H1 (cell line): ENCODE data around the gene TTC28. TPM values are rescaled to one million over a fixed set of nuclear protein-coding genes. Genes with fewer than 3 reads are reported as not detected.

ENCODE experiments used
- CTCF ChIA-PET: fragments of 300-600 bp; sonication (Branson Sonifier 250); formaldehyde crosslinking; loops from one replicate; lab custom pipeline; 2021; ENCODE audit not compliant: partially characterized antibody; lab: Charles Lee
- POLR2A ChIA-PET: fragments of 300-600 bp; sonication (Branson Sonifier 250); formaldehyde crosslinking; loops from one replicate; lab custom pipeline; 2021; ENCODE audit warnings: inconsistent platforms; ENCODE audit not compliant: partially characterized antibody; lab: Charles Lee
- DNase-seq, 2 experiments: peaks; one replicate each; pipeline versions ENCODE4 v3.0.0 to v3.0.0-alpha.2; 2010 to 2022; ENCODE audit warnings: low spot score in 2 of 2, low read depth in 1 of 2, mixed read lengths in 1 of 2
- FAIRE-seq: peaks from 2 replicates; lab custom pipeline; 2011; peaks lifted over from hg19 to GRCh38; lab: Jason Lieb, UNC
- H2AFZ ChIP-seq: 2 replicates; pipeline ENCODE4 v1.8.1; 2012; ENCODE audit warnings: low read length, inconsistent platforms
- H2AK5ac ChIP-seq: 2 replicates; pipeline ENCODE4 v1.6.1; 2013; ENCODE audit warnings: low read depth, low read length
- H2BK120ac ChIP-seq: replicated peaks from 2 replicates; pipeline ENCODE3; 2013; ENCODE audit warnings: low read depth, low read length, inconsistent platforms
- H2BK12ac ChIP-seq: 2 replicates; pipeline ENCODE4 v1.6.1; 2013; ENCODE audit warnings: low read depth, low read length
- H2BK15ac ChIP-seq: 2 replicates; pipeline ENCODE4 v1.6.1; 2013; ENCODE audit warnings: low read length
- H2BK20ac ChIP-seq: 2 replicates; pipeline ENCODE4 v1.6.1; 2013; ENCODE audit warnings: low read length
- H2BK5ac ChIP-seq: 2 replicates; pipeline ENCODE4 v1.6.1; 2013; ENCODE audit warnings: low read depth, low read length
- H3K14ac ChIP-seq: 2 replicates; pipeline ENCODE4 v1.6.1; 2013; ENCODE audit warnings: inconsistent platforms; ENCODE audit not compliant: insufficient read length
- H3K18ac ChIP-seq: 2 replicates; pipeline ENCODE4 v1.6.1; 2013; ENCODE audit warnings: low read length; ENCODE audit errors: extremely low read depth
- H3K23ac ChIP-seq: 2 replicates; pipeline ENCODE4 v1.6.1; 2013; ENCODE audit warnings: inconsistent platforms; ENCODE audit not compliant: insufficient read length
- H3K23me2 ChIP-seq: 2 replicates; pipeline ENCODE4 v1.6.1; 2013; ENCODE audit warnings: low read depth, low read length
- H3K27ac ChIP-seq: 2 replicates; pipeline ENCODE4 v1.6.1; 2011; ENCODE audit warnings: low read depth, low read length, inconsistent platforms
- H3K27me3 ChIP-seq, 4 experiments: replicated peaks in 1 of 4; 1 replicate in 1 of 4; 2 replicates in 3 of 4; pipeline versions ENCODE4 v1.6.1 to v1.8.1; 2011 to 2013; ENCODE audit warnings: low read length in 3 of 4, mild to moderate bottlenecking in 3 of 4, inconsistent platforms in 2 of 4, mixed read lengths in 2 of 4, moderate library complexity in 1 of 4; ENCODE audit not compliant: control insufficient read depth in 3 of 4, insufficient read depth in 3 of 4; ENCODE audit errors: extremely low read depth in 1 of 4
- H3K36me3 ChIP-seq, 4 experiments: 2 replicates each; pipeline versions ENCODE4 v1.6.1 to v1.8.1; 2011 to 2013; ENCODE audit warnings: mild to moderate bottlenecking in 4 of 4, low read length in 3 of 4, moderate library complexity in 2 of 4, control low read depth in 1 of 4, inconsistent platforms in 1 of 4; ENCODE audit not compliant: insufficient read depth in 4 of 4, control insufficient read depth in 2 of 4
- H3K4ac ChIP-seq: replicated peaks from 2 replicates; pipeline ENCODE3; 2013; ENCODE audit warnings: low read length, low read depth, mixed read lengths, inconsistent platforms; ENCODE audit not compliant: insufficient read length
- H3K4me1 ChIP-seq, 4 experiments: replicated peaks in 1 of 4; 1 replicate in 1 of 4; 2 replicates in 3 of 4; pipeline versions ENCODE4 v1.6.1 to v1.8.1; 2011 to 2013; ENCODE audit warnings: low read length in 3 of 4, inconsistent platforms in 2 of 4, mixed read lengths in 1 of 4; ENCODE audit not compliant: insufficient read depth in 4 of 4, control insufficient read depth in 3 of 4
- H3K4me2 ChIP-seq, 2 experiments: 2 replicates each; pipeline versions ENCODE4 v1.6.1 to v1.8.1; 2011 to 2013; ENCODE audit warnings: low read depth in 2 of 2, low read length in 2 of 2, control low read depth in 1 of 2, inconsistent platforms in 1 of 2, mild to moderate bottlenecking in 1 of 2; ENCODE audit not compliant: insufficient read depth in 1 of 2
- H3K4me3 ChIP-seq, 4 experiments: fragments of 200-600, 300-600 bp in 1 of 4; sonication (generic), shearing (Covaris generic), sonication (Bioruptor Twin) in 1 of 4; 2 replicates each; pipeline versions ENCODE4 v1.5.1 to v1.8.1; 2011 to 2016; ENCODE audit warnings: low read length in 4 of 4, low read depth in 3 of 4, control low read depth in 2 of 4, inconsistent platforms in 2 of 4, mild to moderate bottlenecking in 2 of 4, mixed read lengths in 1 of 4, moderate library complexity in 1 of 4; ENCODE audit not compliant: insufficient read depth in 2 of 4; ENCODE audit errors: extremely low read depth in 1 of 4
- H3K56ac ChIP-seq: replicated peaks from 2 replicates; pipeline ENCODE3; 2013; ENCODE audit warnings: low read depth, mild to moderate bottlenecking, mixed read lengths, low read length, inconsistent platforms; ENCODE audit not compliant: insufficient read length
- H3K79me1 ChIP-seq: 2 replicates; pipeline ENCODE4 v1.6.1; 2013; ENCODE audit warnings: low read depth, low read length, control low read depth
- H3K79me2 ChIP-seq, 2 experiments: 2 replicates each; pipeline versions ENCODE4 v1.6.1 to v1.8.1; 2012 to 2013; ENCODE audit warnings: low read length in 2 of 2, mild to moderate bottlenecking in 2 of 2, inconsistent platforms in 1 of 2; ENCODE audit not compliant: insufficient read depth in 2 of 2, control insufficient read depth in 1 of 2
- H3K9ac ChIP-seq, 4 experiments: replicated peaks in 1 of 4; 1 replicate in 1 of 4; 2 replicates in 3 of 4; pipeline versions ENCODE4 v1.6.1 to v1.8.1; 2011 to 2013; ENCODE audit warnings: low read depth in 3 of 4, low read length in 3 of 4, control low read depth in 2 of 4, mild to moderate bottlenecking in 2 of 4, moderate library complexity in 2 of 4, inconsistent platforms in 1 of 4; ENCODE audit errors: extremely low read depth in 1 of 4
- H3K9me3 ChIP-seq, 2 experiments: 2 replicates each; pipeline versions ENCODE4 v1.6.1 to v1.8.1; 2012 to 2013; ENCODE audit warnings: mild to moderate bottlenecking in 2 of 2, moderate library complexity in 2 of 2, control low read depth in 1 of 2, inconsistent platforms in 1 of 2, low read depth in 1 of 2, low read length in 1 of 2, mixed read lengths in 1 of 2; ENCODE audit not compliant: insufficient read depth in 2 of 2
- H4K20me1 ChIP-seq, 2 experiments: replicated peaks in 1 of 2; 2 replicates each; pipeline versions ENCODE3 to v1.8.1; 2011 to 2013; ENCODE audit warnings: inconsistent platforms in 2 of 2, low read length in 2 of 2, mild to moderate bottlenecking in 1 of 2; ENCODE audit not compliant: insufficient read depth in 2 of 2, control insufficient read depth in 1 of 2
- H4K5ac ChIP-seq: 2 replicates; pipeline ENCODE4 v1.6.1; 2013; ENCODE audit warnings: low read length, low read depth, mixed read lengths, inconsistent platforms; ENCODE audit not compliant: insufficient read length
- H4K8ac ChIP-seq: 2 replicates; pipeline ENCODE4 v1.8.0; 2013; ENCODE audit warnings: mild to moderate bottlenecking, moderate library complexity, low read length, inconsistent platforms; ENCODE audit not compliant: insufficient read depth; ENCODE audit errors: extremely low read depth
- H4K91ac ChIP-seq: replicated peaks from 2 replicates; pipeline ENCODE3; 2013; ENCODE audit warnings: low read length, mixed read lengths, inconsistent platforms; ENCODE audit not compliant: insufficient read length
- BACH1 ChIP-seq: IDR thresholded peaks from 2 replicates; pipeline ENCODE4 v1.6.1; 2012; ENCODE audit warnings: low read length, improper control_type of control experiment
- CTBP2 ChIP-seq: IDR thresholded peaks from 2 replicates; pipeline ENCODE4 v1.7.0; 2011; ENCODE audit warnings: borderline replicate concordance, mild to moderate bottlenecking, moderate library complexity, mixed read lengths, low read length; ENCODE audit not compliant: insufficient read depth, insufficient read length
- EZH2 ChIP-seq: fragments of 200-600 bp; sonication (generic); IDR thresholded peaks from 2 replicates; pipeline ENCODE4 v1.7.1; 2012; ENCODE audit warnings: low read depth, mild to moderate bottlenecking, moderate library complexity, low read length, inconsistent platforms; ENCODE audit not compliant: severe bottlenecking
- GTF2F1 ChIP-seq: IDR thresholded peaks from 2 replicates; pipeline ENCODE4 v1.6.1; 2012; ENCODE audit warnings: low read depth, low read length, improper control_type of control experiment, borderline replicate concordance
- JUND ChIP-seq: IDR thresholded peaks from 2 replicates; pipeline ENCODE4 v1.6.1; 2011; ENCODE audit warnings: mild to moderate bottlenecking, improper control_type of control experiment, low read length
- NANOG ChIP-seq: IDR thresholded peaks from 2 replicates; pipeline ENCODE4 v1.6.1; 2011; ENCODE audit warnings: low read length, low read depth, mild to moderate bottlenecking, inconsistent platforms; ENCODE audit not compliant: insufficient read depth, poor library complexity, severe bottlenecking
- PHF8 ChIP-seq: fragments of 200-600 bp; sonication (generic); conservative IDR thresholded peaks from 2 replicates; pipeline ENCODE4 v1.7.1; 2012; ENCODE audit warnings: low read depth, mild to moderate bottlenecking, inconsistent platforms, low read length, moderate library complexity
- POLR2AphosphoS5 ChIP-seq: IDR thresholded peaks from 2 replicates; pipeline ENCODE4 v1.6.1; 2011; ENCODE audit warnings: low read depth, low read length
- RAD21 ChIP-seq, 2 experiments: IDR thresholded peaks in 1 of 2; conservative IDR thresholded peaks in 1 of 2; 2 replicates each; pipeline ENCODE4 v1.6.1; 2011; ENCODE audit warnings: low read depth in 2 of 2, low read length in 2 of 2, improper control_type of control experiment in 1 of 2, inconsistent platforms in 1 of 2, mild to moderate bottlenecking in 1 of 2, moderate library complexity in 1 of 2
- RFX5 ChIP-seq: IDR thresholded peaks from 2 replicates; pipeline ENCODE4 v1.6.1; 2011; ENCODE audit warnings: low read depth, low read length, improper control_type of control experiment, borderline replicate concordance
- SP2 ChIP-seq: IDR thresholded peaks from 2 replicates; pipeline ENCODE4 v1.6.1; 2012; ENCODE audit warnings: mild to moderate bottlenecking, low read length, inconsistent platforms
- TBP ChIP-seq: IDR thresholded peaks from 2 replicates; pipeline ENCODE4 v1.6.1; 2011; ENCODE audit warnings: low read depth, low read length, improper control_type of control experiment
- WGBS, 2 experiments: shearing (Covaris generic) in 1 of 2; methylation state at CpG; one replicate each; pipeline versions ENCODE4 v1.1.6 to v1.1.7; 2013 to 2015; ENCODE audit warnings: low lambda C conversion rate in 2 of 2, mixed read lengths in 2 of 2, inconsistent platforms in 1 of 2, low coverage in 1 of 2, missing lambda C conversion rate in 1 of 2; ENCODE audit not compliant: insufficient replicate concordance in 2 of 2, insufficient coverage in 1 of 2, insufficient read length in 1 of 2; ENCODE audit errors: extremely low coverage in 1 of 2, missing lambda C conversion rate in 1 of 2; 5-methylcytosine and 5-hydroxymethylcytosine counted together
- polyA plus RNA-seq, 7 experiments: library from polyadenylated mRNA; depleted of rRNA in 3 of 7; stranded (reverse) in 5 of 7; unstranded in 2 of 7; fragments of >200 nt in 5 of 7; fragments of 200-250 nt in 2 of 7; gene quantifications; 1 replicate in 5 of 7; 2 replicates in 1 of 7; 4 replicates in 1 of 7; pipeline versions ENCODE4 v1.2.1 to v1.2.3, GENCODE V29; 2011 to 2013; ENCODE audit warnings: missing spikeins in 2 of 7, mixed read lengths in 2 of 7
- total RNA-seq: library from RNA; stranded (reverse); fragmentation: NEBNext Ultra II Directional; extraction: Animal tissue kit (Norgen Biotek cat#: 25700); gene quantifications from 2 replicates; pipeline ENCODE4 v1.2.1, GENCODE V29; 2021
- TF ChIP-seq, protein P1 (sequence below): IDR thresholded peaks from 2 replicates; pipeline ENCODE4 v1.6.1; 2011; ENCODE audit warnings: low read depth, mild to moderate bottlenecking, low read length; ENCODE audit not compliant: insufficient read depth

Gene TTC28
- total and polyA plus RNA-seq, 2 of the 8 experiments (the other 6 are each of a cell fraction or from before 2014, with no cell fraction given) = 2.6 to 12.6 TPM

GRCh38 chr22:28142361-28142961 lies 537.2 kb downstream of the TTC28 start:
- no peak overlapping the region for H2AFZ ChIP-seq
- POLR2A ChIA-PET = no interaction called here
- H3K4me1 ChIP-seq = peaks cover 0 to 8% (median 4%) of the 10 kb centered on the region in 4 experiments; a peak in 3 of 7 replicates
- H2AK5ac ChIP-seq = no peak overlapping the region
- H2BK120ac ChIP-seq = no peak overlapping the region
- H3K9me3 ChIP-seq = no peaks in the 10 kb centered on the region
- H3K23me2 ChIP-seq = no peaks in the 10 kb centered on the region
- no peak overlapping the region for H3K18ac ChIP-seq
- no peak overlapping the region for H3K9ac ChIP-seq
- H3K4me2 ChIP-seq = no peak overlapping the region
- no peaks in the 10 kb centered on the region for H3K36me3 ChIP-seq
- FAIRE-seq (no peak), DNase-seq (no peak)
- no peak overlapping the region for H2BK15ac ChIP-seq
- H3K27me3 ChIP-seq = no peaks in the 10 kb centered on the region
- H3K27ac ChIP-seq = no peak overlapping the region
- no peak overlapping the region for H4K5ac ChIP-seq
- H3K4ac ChIP-seq = no peak overlapping the region
- H4K8ac ChIP-seq = no peak overlapping the region
- no peak overlapping the region for H2BK12ac ChIP-seq
- H3K4me3 ChIP-seq = no peak overlapping the region
- no peak overlapping the region for H2BK5ac ChIP-seq
- CTCF ChIA-PET = no interaction called here
- H3K14ac ChIP-seq = no peak overlapping the region
- H4K91ac ChIP-seq = no peak overlapping the region
- H3K56ac ChIP-seq = no peak overlapping the region
- no peaks in the 10 kb centered on the region for H3K79me2 ChIP-seq
- 86% methylated on average over 2 of the region's 2 CpGs; no CpG with 5 or more reads in 1 of the 2 experiments for WGBS, 2 experiments
- H4K20me1 ChIP-seq = no peaks in the 10 kb centered on the region
- H2BK20ac ChIP-seq = no peak overlapping the region
- H3K79me1 ChIP-seq = no peaks in the 10 kb centered on the region
- no peak overlapping the region for H3K23ac ChIP-seq
- TF ChIP-seq TBP (no peak), BACH1 (no peak), EZH2 (no peak), CTBP2 (no peak), RAD21 (IDR thresholded peaks at IDR 0.05 in 1 of 2, conservative IDR thresholded peaks at IDR 0.05 in 1 of 2; ENCODE audit: low read depth in 2 of 2, low read length in 2 of 2) (no peak), GTF2F1 (no peak), JUND (no peak), RFX5 (no peak), PHF8 (no peak), POLR2AphosphoS5 (no peak), SP2 (no peak), NANOG (no peak)
- TF ChIP-seq, protein P1, sequence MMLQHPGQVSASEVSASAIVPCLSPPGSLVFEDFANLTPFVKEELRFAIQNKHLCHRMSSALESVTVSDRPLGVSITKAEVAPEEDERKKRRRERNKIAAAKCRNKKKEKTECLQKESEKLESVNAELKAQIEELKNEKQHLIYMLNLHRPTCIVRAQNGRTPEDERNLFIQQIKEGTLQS = no peak
